SK-N-SH (cell line): Measurements from ENCODE around the gene RHOG.

Source experiments
- EP300 ChIP-seq, 2 experiments: IDR thresholded peaks; 2 replicates each; pipeline versions ENCODE4 v1.4.0 to v1.6.1; 2012; ENCODE audit warnings: borderline replicate concordance in 1 of 2, low read depth in 1 of 2, low read length in 1 of 2
- JUND ChIP-seq: IDR thresholded peaks from 2 replicates; pipeline ENCODE4 v1.4.0; 2012
- POLR2AphosphoS5 ChIP-seq: IDR thresholded peaks from 2 replicates; pipeline ENCODE4 v1.6.1; 2012; ENCODE audit warnings: low read depth, low read length
- RXRA ChIP-seq: IDR thresholded peaks from 2 replicates; pipeline ENCODE4 v1.4.0; 2012; ENCODE audit warnings: low read depth, mild to moderate bottlenecking, borderline replicate concordance
- SMC3 ChIP-seq: IDR thresholded peaks from 2 replicates; pipeline ENCODE4 v1.6.1; 2012; ENCODE audit warnings: low read depth, low read length, improper control_type of control experiment
- TF ChIP-seq, protein P1 (sequence below): IDR thresholded peaks from 2 replicates; pipeline ENCODE4 v1.4.0; 2012; ENCODE audit warnings: low read depth
- TF ChIP-seq, protein P2 (sequence below): IDR thresholded peaks from 2 replicates; pipeline ENCODE4 v1.6.1; 2012; ENCODE audit warnings: mild to moderate bottlenecking, low read depth, low read length, moderate library complexity
- TF ChIP-seq, protein P3 (sequence below): fragments of 200-600 bp; sonication (generic); IDR thresholded peaks from 2 replicates; pipeline ENCODE4 v1.6.1; 2017; ENCODE audit warnings: antibody characterized with exemption, mild to moderate bottlenecking, moderate library complexity
- TF ChIP-seq, protein P4 (sequence below): IDR thresholded peaks from 2 replicates; pipeline ENCODE4; 2012

DNA sequence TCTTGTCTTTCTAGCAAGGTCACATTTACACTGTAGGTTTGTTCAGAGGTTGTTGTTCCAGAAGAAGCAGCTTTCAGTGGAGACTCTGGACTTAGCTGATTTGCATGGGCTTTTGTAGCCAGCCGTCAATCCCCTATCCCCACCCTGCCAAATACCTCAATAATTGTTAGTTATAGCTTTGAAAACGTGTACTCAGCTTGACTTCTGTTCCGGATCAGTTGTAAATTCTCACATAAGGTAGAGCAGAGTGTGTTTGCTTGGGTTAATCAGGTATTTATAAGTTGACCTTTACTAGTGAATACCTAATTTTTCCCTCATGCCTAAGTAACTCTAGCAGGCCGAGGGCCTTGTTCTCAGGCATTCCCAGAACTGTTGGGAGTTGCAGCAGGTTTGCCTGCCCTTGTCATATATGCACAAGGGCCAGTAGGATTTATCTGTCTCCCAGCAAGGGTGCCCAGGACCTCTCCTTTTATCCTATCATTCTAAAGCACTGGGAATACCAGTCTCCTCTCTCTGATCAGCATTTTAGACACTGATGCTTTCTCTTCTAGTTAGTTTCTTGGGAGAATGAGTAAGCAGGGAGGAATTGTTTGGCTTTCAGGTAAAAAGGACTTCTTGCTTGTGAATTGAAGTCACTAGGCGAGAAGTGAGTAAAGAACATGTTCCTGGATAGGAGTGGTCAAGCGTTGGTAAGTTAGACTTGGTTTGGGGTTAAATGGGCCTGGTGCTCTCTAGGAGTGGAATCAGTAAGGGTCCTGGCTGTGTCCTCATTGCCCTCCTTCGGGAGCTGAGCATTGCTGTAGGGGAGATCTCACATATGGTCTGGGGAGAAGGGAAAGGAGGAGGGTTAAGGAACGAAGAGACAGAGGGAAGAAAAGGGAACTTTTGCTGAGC lies 36.9 kb upstream of the RHOG start:
- TF ChIP-seq, protein P1, sequence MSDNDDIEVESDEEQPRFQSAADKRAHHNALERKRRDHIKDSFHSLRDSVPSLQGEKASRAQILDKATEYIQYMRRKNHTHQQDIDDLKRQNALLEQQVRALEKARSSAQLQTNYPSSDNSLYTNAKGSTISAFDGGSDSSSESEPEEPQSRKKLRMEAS = no peak
- TF ChIP-seq EP300 (IDR thresholded peaks at IDR 0.05; ENCODE audit: borderline replicate concordance in 1 of 2, low read depth in 1 of 2, low read length in 1 of 2) (no peak), RXRA (no peak), POLR2AphosphoS5 (no peak), SMC3 (no peak), JUND (no peak)
- TF ChIP-seq, protein P2, sequence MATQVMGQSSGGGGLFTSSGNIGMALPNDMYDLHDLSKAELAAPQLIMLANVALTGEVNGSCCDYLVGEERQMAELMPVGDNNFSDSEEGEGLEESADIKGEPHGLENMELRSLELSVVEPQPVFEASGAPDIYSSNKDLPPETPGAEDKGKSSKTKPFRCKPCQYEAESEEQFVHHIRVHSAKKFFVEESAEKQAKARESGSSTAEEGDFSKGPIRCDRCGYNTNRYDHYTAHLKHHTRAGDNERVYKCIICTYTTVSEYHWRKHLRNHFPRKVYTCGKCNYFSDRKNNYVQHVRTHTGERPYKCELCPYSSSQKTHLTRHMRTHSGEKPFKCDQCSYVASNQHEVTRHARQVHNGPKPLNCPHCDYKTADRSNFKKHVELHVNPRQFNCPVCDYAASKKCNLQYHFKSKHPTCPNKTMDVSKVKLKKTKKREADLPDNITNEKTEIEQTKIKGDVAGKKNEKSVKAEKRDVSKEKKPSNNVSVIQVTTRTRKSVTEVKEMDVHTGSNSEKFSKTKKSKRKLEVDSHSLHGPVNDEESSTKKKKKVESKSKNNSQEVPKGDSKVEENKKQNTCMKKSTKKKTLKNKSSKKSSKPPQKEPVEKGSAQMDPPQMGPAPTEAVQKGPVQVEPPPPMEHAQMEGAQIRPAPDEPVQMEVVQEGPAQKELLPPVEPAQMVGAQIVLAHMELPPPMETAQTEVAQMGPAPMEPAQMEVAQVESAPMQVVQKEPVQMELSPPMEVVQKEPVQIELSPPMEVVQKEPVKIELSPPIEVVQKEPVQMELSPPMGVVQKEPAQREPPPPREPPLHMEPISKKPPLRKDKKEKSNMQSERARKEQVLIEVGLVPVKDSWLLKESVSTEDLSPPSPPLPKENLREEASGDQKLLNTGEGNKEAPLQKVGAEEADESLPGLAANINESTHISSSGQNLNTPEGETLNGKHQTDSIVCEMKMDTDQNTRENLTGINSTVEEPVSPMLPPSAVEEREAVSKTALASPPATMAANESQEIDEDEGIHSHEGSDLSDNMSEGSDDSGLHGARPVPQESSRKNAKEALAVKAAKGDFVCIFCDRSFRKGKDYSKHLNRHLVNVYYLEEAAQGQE = no peak
- TF ChIP-seq, protein P3, sequence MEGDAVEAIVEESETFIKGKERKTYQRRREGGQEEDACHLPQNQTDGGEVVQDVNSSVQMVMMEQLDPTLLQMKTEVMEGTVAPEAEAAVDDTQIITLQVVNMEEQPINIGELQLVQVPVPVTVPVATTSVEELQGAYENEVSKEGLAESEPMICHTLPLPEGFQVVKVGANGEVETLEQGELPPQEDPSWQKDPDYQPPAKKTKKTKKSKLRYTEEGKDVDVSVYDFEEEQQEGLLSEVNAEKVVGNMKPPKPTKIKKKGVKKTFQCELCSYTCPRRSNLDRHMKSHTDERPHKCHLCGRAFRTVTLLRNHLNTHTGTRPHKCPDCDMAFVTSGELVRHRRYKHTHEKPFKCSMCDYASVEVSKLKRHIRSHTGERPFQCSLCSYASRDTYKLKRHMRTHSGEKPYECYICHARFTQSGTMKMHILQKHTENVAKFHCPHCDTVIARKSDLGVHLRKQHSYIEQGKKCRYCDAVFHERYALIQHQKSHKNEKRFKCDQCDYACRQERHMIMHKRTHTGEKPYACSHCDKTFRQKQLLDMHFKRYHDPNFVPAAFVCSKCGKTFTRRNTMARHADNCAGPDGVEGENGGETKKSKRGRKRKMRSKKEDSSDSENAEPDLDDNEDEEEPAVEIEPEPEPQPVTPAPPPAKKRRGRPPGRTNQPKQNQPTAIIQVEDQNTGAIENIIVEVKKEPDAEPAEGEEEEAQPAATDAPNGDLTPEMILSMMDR = no peak
- TF ChIP-seq, protein P4, sequence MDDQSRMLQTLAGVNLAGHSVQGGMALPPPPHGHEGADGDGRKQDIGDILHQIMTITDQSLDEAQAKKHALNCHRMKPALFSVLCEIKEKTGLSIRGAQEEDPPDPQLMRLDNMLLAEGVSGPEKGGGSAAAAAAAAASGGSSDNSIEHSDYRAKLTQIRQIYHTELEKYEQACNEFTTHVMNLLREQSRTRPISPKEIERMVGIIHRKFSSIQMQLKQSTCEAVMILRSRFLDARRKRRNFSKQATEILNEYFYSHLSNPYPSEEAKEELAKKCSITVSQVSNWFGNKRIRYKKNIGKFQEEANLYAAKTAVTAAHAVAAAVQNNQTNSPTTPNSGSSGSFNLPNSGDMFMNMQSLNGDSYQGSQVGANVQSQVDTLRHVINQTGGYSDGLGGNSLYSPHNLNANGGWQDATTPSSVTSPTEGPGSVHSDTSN = no peak
